Measurements from ENCODE around the gene TMC1.
"Not testable (repeated sequence)": the region's sequence is repeated elsewhere in the genome, so short reads cannot be mapped to it uniquely, and the experiment has no call there.

TMC1 gene

GRCh38 chr9:72779614-72780013 is 258.2 kb downstream of the TMC1 start:
- no peak for DNase-seq

GRCh38 chr9:72786948-72787347 is 265.5 kb downstream of the TMC1 start:
- no peak for DNase-seq

GRCh38 chr9:72788966-72789735 is 267.7 kb downstream of the TMC1 start:
- no peak for DNase-seq

- DNase-seq = no peak
Measured at GRCh38 chr9:72789885-72790284, 268.5 kb downstream of the TMC1 start.

GRCh38 chr9:72790989-72791388 is 269.6 kb downstream of the TMC1 start:
- DNase-seq = no peak

GRCh38 chr9:72791436-72791835 is 270.0 kb downstream of the TMC1 start:
- no peak for DNase-seq

GRCh38 chr9:72794946-72795345 is 273.5 kb downstream of the TMC1 start:
- DNase-seq = no peak

- DNase-seq = no peak
Measured at GRCh38 chr9:72800328-72800994, 279.1 kb downstream of the TMC1 start.

- DNase-seq = no peak
Measured at GRCh38 chr9:72805238-72805637, 283.8 kb downstream of the TMC1 start.

GRCh38 chr9:72806313-72806809 is 285.0 kb downstream of the TMC1 start:
- not testable (repeated sequence) for DNase-seq

GRCh38 chr9:72807765-72808445 is 286.5 kb downstream of the TMC1 start:
- no peak for DNase-seq

GRCh38 chr9:72808446-72808768 is 287.0 kb downstream of the TMC1 start:
- no peak for DNase-seq

GRCh38 chr9:72809586-72809985 is 288.2 kb downstream of the TMC1 start:
- no peak for DNase-seq

GRCh38 chr9:72812559-72813111 is 291.2 kb downstream of the TMC1 start:
- DNase-seq = no peak

GRCh38 chr9:72813544-72813943 is 292.1 kb downstream of the TMC1 start:
- DNase-seq = no peak

GRCh38 chr9:72814083-72814597 is 292.7 kb downstream of the TMC1 start:
- no peak for DNase-seq

- DNase-seq = no peak
Measured at GRCh38 chr9:72816666-72817065, 295.3 kb downstream of the TMC1 start.

GRCh38 chr9:72817413-72817812 is 296.0 kb downstream of the TMC1 start:
- DNase-seq = no peak

GRCh38 chr9:72818385-72818784 is 297.0 kb downstream of the TMC1 start:
- DNase-seq = no peak

- no peak for DNase-seq
Measured at GRCh38 chr9:72823971-72824370, 302.6 kb downstream of the TMC1 start.

- DNase-seq = no peak
Measured at GRCh38 chr9:72826996-72827949, 305.9 kb downstream of the TMC1 start.

Measured in SW 1271 (cell line).